Osteocyte (in vitro differentiated cells): ENCODE measurements around the gene AKAP6. TPM values are rescaled to one million over a fixed set of nuclear protein-coding genes. Genes with fewer than 3 reads are reported as not detected.

Experiments
- DNase-seq: peaks from one replicate; pipeline ENCODE4 v3.0.0; 2021; ENCODE audit warnings: mixed read lengths; ENCODE audit not compliant: unreplicated experiment; ENCODE audit errors: extremely low spot score
- H3K27ac Mint-ChIP-seq: one replicate; pipeline ENCODE4 v1.8.0; 2021; ENCODE audit warnings: mild to moderate bottlenecking, mixed read lengths; ENCODE audit not compliant: unreplicated experiment
- H3K27me3 Mint-ChIP-seq: one replicate; pipeline ENCODE4 v1.8.0; 2021; ENCODE audit warnings: mixed read lengths; ENCODE audit not compliant: unreplicated experiment
- H3K36me3 Mint-ChIP-seq: one replicate; pipeline ENCODE4 v1.8.0; 2021; ENCODE audit warnings: mixed read lengths; ENCODE audit not compliant: unreplicated experiment
- H3K4me1 Mint-ChIP-seq: one replicate; pipeline ENCODE4 v1.8.0; 2021; ENCODE audit warnings: mixed read lengths; ENCODE audit not compliant: unreplicated experiment
- H3K4me3 Mint-ChIP-seq: one replicate; pipeline ENCODE4 v1.8.0; 2021; ENCODE audit warnings: mild to moderate bottlenecking, moderate library complexity, mixed read lengths; ENCODE audit not compliant: unreplicated experiment
- H3K9me3 Mint-ChIP-seq: one replicate; pipeline ENCODE4 v1.8.0; 2021; ENCODE audit warnings: mixed read lengths; ENCODE audit not compliant: unreplicated experiment
- CTCF ChIP-seq: fragments of 200-600 bp; sonication (generic); IDR thresholded peaks from 2 replicates; pipeline ENCODE4 v1.5.0; 2021; ENCODE audit warnings: antibody characterized with exemption, mild to moderate bottlenecking, moderate library complexity
- total RNA-seq: library from RNA; stranded (reverse); gene quantifications from 2 replicates; pipeline ENCODE4 v1.2.1, GENCODE V29; 2021

AKAP6 gene
- total RNA-seq, 1 donor from 2014 or later, result 4.1 TPM

- H3K27me3 Mint-ChIP-seq, result no peaks in the 10 kb centered on the region
Measured at GRCh38 chr14:32682214-32682613, 353.1 kb downstream of the AKAP6 start.

GRCh38 chr14:32683679-32684078 is 354.6 kb downstream of the AKAP6 start:
- TF ChIP-seq CTCF, result no peak
- Mint-ChIP-seq H3K27me3 (no peaks in the 10 kb centered on the region), H3K4me1 (no peaks in the 10 kb centered on the region), H3K27ac (no peak overlapping the region), H3K4me3 (no peak overlapping the region), H3K9me3 (no peaks in the 10 kb centered on the region), H3K36me3 (no peaks in the 10 kb centered on the region)
- DNase-seq, result no peak

More at GRCh38 chr14:32682214-32682613, 353.1 kb downstream of the AKAP6 start:
- Mint-ChIP-seq H3K27ac (no peak overlapping the region), H3K9me3 (no peaks in the 10 kb centered on the region), H3K4me3 (no peak overlapping the region), H3K36me3 (no peaks in the 10 kb centered on the region), H3K4me1 (no peaks in the 10 kb centered on the region)
- TF ChIP-seq CTCF, result no peak
- DNase-seq, result no peak

- Mint-ChIP-seq H3K36me3 (no peaks in the 10 kb centered on the region), H3K27me3 (no peaks in the 10 kb centered on the region), H3K4me1 (no peaks in the 10 kb centered on the region), H3K4me3 (no peak overlapping the region), H3K27ac (no peak overlapping the region), H3K9me3 (no peaks in the 10 kb centered on the region)
- DNase-seq, result no peak
- no peak for TF ChIP-seq CTCF
Measured at GRCh38 chr14:32688941-32689340, 359.8 kb downstream of the AKAP6 start.

- Mint-ChIP-seq H3K9me3 (no peaks in the 10 kb centered on the region), H3K4me1 (peaks cover 3% of the 10 kb centered on the region), H3K27me3 (no peaks in the 10 kb centered on the region), H3K4me3 (no peak overlapping the region), H3K36me3 (no peaks in the 10 kb centered on the region), H3K27ac (no peak overlapping the region)
- TF ChIP-seq CTCF, result no peak
- DNase-seq, result no peak
Measured at GRCh38 chr14:32692441-32692840, 363.3 kb downstream of the AKAP6 start.

GRCh38 chr14:32693114-32693513 is 364.0 kb downstream of the AKAP6 start:
- DNase-seq, result no peak
- Mint-ChIP-seq H3K27me3 (no peaks in the 10 kb centered on the region), H3K4me3 (no peak overlapping the region), H3K27ac (no peak overlapping the region), H3K4me1 (peaks cover 9% of the 10 kb centered on the region), H3K9me3 (no peaks in the 10 kb centered on the region), H3K36me3 (no peaks in the 10 kb centered on the region)
- no peak for TF ChIP-seq CTCF
